Omental fat pad (tissue), 4 donors: ENCODE data around the gene PLA2R1. TPM values are rescaled to one million over a fixed set of nuclear protein-coding genes. Genes with fewer than 3 reads are reported as not detected.
"Not testable (repeated sequence)": the region's sequence is repeated elsewhere in the genome, so short reads cannot be mapped to it uniquely, and the experiment has no call there.

Source experiments
- ATAC-seq: fragments of 150-250 bp; one replicate; pipeline ENCODE4 v1.9.1; 2016; ENCODE audit warnings: mild to moderate bottlenecking, moderate library complexity; ENCODE audit not compliant: low FRiP score
- DNase-seq: peaks from one replicate; pipeline ENCODE4 v3.0.0-alpha.2; 2019; ENCODE audit warnings: low spot score
- CTCF ChIP-seq, 3 donors: fragments of 450-650 bp; IDR thresholded peaks; one replicate each; pipeline ENCODE4 v1.5.1; 2016 to 2017; ENCODE audit warnings: antibody characterized with exemption in 3 of 3, mild to moderate bottlenecking in 3 of 3, moderate library complexity in 2 of 3
- total RNA-seq, 4 donors: library from RNA; depleted of rRNA; stranded (reverse); fragments of >200 nt; gene quantifications; one replicate each; pipeline ENCODE4 v1.1.0, GENCODE V29; 2016

Gene PLA2R1
- total RNA-seq, 4 donors from 2014 or later, result 6.5 to 13.5 (median 12.5) TPM

DNA sequence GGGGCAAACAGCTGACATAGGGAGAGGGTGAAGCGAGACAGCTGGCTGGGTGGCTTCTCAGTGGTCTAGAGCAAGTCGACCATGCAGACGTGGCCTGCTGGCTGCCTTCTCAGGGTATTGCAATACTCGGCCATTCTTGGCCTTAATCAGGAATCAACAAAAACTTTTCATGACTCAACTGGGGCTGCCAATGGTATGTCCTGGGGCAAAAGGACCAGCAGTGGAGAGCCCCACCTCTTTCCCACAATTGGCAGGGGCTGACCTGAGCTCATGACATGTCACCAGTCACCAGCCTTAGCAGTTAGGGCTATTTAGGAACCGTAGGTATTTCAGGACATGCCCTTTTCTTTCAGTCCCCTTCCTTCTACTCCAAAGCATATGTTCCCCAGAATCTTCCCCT, 19.1 kb downstream of the PLA2R1 start:
- no peak for DNase-seq
- TF ChIP-seq CTCF (IDR thresholded peaks at IDR 0.05), result no peak
- no peak for ATAC-seq

- ATAC-seq (no peak), DNase-seq (no peak)
- no peak for TF ChIP-seq CTCF (IDR thresholded peaks at IDR 0.05)
Measured at GRCh38 chr2:160042054-160042453, 20.4 kb downstream of the PLA2R1 start.

DNA sequence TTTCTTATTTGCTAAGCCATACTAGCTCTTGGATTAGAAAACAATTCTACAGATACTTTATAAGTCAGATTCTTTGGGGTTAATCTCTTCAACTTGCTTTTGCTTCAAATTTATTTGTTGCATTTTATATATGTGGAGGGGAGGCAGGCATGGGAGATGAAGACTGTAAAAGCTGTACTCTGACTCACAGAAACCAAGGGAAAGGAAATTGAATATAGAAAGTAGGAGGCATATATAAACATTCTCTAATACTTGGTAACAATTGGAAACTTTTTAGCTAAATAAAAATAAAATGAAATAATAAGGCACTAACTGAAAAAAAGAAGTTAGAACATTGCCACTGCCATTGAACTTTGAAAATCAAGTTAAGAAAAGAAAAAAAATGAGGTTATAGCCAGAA, 21.3 kb downstream of the PLA2R1 start:
- no peak for TF ChIP-seq CTCF (IDR thresholded peaks at IDR 0.05)
- no peak for ATAC-seq
- DNase-seq, result no peak

DNA sequence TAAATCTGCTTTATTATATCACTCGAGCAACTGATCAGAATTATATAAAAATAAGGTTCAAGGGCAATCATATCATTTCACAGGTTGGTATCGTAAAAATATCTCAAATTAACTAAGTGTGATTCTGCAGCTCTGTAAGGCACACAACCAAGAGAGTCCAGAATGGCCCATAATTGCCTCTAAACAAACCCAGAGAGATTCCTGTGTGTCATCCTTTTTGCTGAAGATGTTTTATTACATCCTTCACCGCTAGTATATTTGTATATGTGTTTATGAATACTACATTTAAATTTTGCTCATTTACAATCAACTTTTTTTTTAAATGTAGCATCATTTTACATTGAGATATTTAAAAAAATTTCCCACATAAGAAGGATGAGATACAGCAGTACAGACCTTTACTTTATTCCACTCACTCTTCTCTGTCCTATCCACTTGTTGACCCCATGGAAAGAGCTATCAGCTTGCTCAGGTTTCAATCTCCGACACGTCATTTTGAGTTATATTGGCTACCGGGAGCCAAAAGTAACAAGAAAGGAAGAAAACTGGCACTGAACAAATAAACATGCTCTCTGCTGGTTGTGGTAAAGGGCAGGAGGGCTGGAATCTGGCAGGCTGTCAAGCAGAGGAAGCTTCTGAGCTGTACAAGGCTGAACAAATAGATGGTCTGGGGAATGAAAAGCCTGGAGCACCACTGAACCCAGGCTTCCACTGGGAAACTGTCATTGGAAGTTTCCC, 23.1 kb downstream of the PLA2R1 start:
- DNase-seq, result no peak
- no peak for ATAC-seq
- TF ChIP-seq CTCF (IDR thresholded peaks at IDR 0.05), result no peak

GRCh38 chr2:160038662-160039061, 23.8 kb downstream of the PLA2R1 start:
- ATAC-seq, DNase-seq: not testable (repeated sequence)

DNA sequence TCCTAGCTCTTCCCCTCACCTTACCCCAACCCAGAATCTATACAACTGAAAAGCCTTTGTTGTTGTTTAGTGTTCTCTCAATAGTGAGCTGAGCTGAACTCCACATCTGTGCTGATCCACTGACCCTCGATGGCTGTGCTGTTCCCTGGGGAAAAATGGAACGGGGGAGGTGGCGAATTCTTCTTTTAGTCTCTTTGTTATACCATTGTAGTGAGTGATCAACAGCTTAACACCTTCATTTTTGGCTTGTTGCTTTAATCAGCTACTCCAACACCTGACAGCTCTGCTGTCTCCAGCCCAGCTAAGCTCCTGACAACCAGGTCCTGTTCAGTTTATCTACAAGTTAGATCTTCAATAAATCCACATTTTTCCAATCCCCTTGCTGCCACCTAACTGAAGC, 25.7 kb downstream of the PLA2R1 start:
- DNase-seq (no peak), ATAC-seq (no peak)
- TF ChIP-seq CTCF (IDR thresholded peaks at IDR 0.05), result no peak

DNA sequence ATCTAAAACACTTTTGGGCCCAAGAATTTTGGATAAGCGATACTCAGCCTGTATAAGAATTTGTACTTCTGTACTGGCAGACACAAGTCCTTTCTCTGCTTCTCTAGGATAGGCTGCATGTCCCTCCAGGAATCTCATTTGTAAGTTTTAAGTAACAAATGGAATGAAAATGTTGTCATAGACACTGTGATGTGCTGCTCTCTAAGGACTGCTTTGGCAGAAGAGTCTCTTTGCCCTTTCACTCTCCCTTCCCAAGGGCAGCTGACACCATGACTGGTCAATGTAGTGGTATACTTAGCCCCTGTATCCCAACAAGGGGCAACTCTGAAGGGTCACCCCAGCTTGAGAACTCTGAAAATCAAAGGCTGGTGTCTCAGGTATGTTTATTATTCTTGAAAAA, 27.3 kb downstream of the PLA2R1 start:
- DNase-seq (no peak), ATAC-seq (no peak)
- TF ChIP-seq CTCF (IDR thresholded peaks at IDR 0.05), result no peak
